Hepatocyte (in vitro differentiated cells): Measurements from ENCODE around the gene RNASE1. TPM values are rescaled to one million over a fixed set of nuclear protein-coding genes. Genes with fewer than 3 reads are reported as not detected.
"Not testable (repeated sequence)": the region's sequence is repeated elsewhere in the genome, so short reads cannot be mapped to it uniquely, and the experiment has no call there.

Experiments used
- DNase-seq: peaks from one replicate; pipeline ENCODE4 v3.0.0-alpha.2; 2016; ENCODE audit warnings: low spot score
- H2AFZ ChIP-seq: fragments of 200-600 bp; sonication (generic); 2 replicates; pipeline ENCODE4 v1.6.0; 2016; ENCODE audit warnings: antibody characterized with exemption, mild to moderate bottlenecking
- H3K27ac ChIP-seq: fragments of 200-600 bp; sonication (generic); 2 replicates; pipeline ENCODE4 v1.5.1; 2016; ENCODE audit warnings: mild to moderate bottlenecking
- H3K27me3 ChIP-seq: fragments of 200-600 bp; sonication (generic); 2 replicates; pipeline ENCODE4 v1.6.1; 2016
- H3K36me3 ChIP-seq: fragments of 200-600 bp; sonication (generic); replicated peaks from 2 replicates; pipeline ENCODE4 v1.5.1; 2016; ENCODE audit warnings: low read depth; ENCODE audit not compliant: insufficient read depth
- H3K4me1 ChIP-seq: fragments of 200-600 bp; sonication (generic); 2 replicates; pipeline ENCODE4 v1.5.1; 2016; ENCODE audit warnings: mild to moderate bottlenecking, moderate library complexity; ENCODE audit not compliant: insufficient read depth
- H3K4me2 ChIP-seq: fragments of 200-600 bp; sonication (generic); 2 replicates; pipeline ENCODE4 v1.6.0; 2016
- H3K4me3 ChIP-seq: fragments of 200-600 bp; sonication (generic); 2 replicates; pipeline ENCODE4 v1.5.1; 2016; ENCODE audit warnings: mild to moderate bottlenecking
- H3K79me2 ChIP-seq: fragments of 200-600 bp; sonication (generic); 2 replicates; pipeline ENCODE4 v1.6.0; 2017; ENCODE audit warnings: mild to moderate bottlenecking
- H3K9me2 ChIP-seq: fragments of 200-600 bp; sonication (generic); replicated peaks from 2 replicates; pipeline ENCODE4 v1.6.0; 2017; ENCODE audit warnings: mild to moderate bottlenecking; ENCODE audit not compliant: insufficient read depth
- H3K9me3 ChIP-seq: fragments of 200-600 bp; sonication (generic); 2 replicates; pipeline ENCODE4 v1.5.1; 2016; ENCODE audit warnings: low read depth, mild to moderate bottlenecking
- H4K20me1 ChIP-seq: fragments of 200-600 bp; sonication (generic); 2 replicates; pipeline ENCODE4 v1.6.0; 2016; ENCODE audit warnings: mild to moderate bottlenecking; ENCODE audit not compliant: insufficient read depth, poor library complexity, severe bottlenecking
- CTCF ChIP-seq: fragments of 200-600 bp; sonication (generic); IDR thresholded peaks from 2 replicates; pipeline ENCODE4 v1.5.1; 2016; ENCODE audit warnings: antibody characterized with exemption, mild to moderate bottlenecking; ENCODE audit not compliant: poor library complexity
- EZH2 ChIP-seq: fragments of 200-600 bp; sonication (generic); IDR thresholded peaks from 2 replicates; pipeline ENCODE4 v1.6.1; 2016; ENCODE audit warnings: antibody characterized with exemption, mild to moderate bottlenecking, borderline replicate concordance
- EZH2phosphoT487 ChIP-seq: fragments of 200-600 bp; sonication (generic); IDR thresholded peaks from one replicate; pipeline ENCODE4 v1.6.1; 2018; ENCODE audit warnings: antibody characterized with exemption, mild to moderate bottlenecking, low read depth, moderate library complexity; ENCODE audit not compliant: unreplicated experiment, severe bottlenecking
- WGBS: methylation state at CpG from one replicate; pipeline ENCODE4 v1.1.6; 2016; ENCODE audit warnings: low lambda C conversion rate; ENCODE audit errors: missing lambda C conversion rate; 5-methylcytosine and 5-hydroxymethylcytosine counted together
- polyA plus RNA-seq: library from polyadenylated mRNA; unstranded; fragments of >200 nt; fragmentation: Nextera tagmentation; extraction: Ambion mirVana; gene quantifications from 2 replicates; pipeline ENCODE4 v1.2.1, GENCODE V29; 2016
- total RNA-seq: library from RNA; depleted of rRNA; stranded (reverse); fragments of >200 nt; gene quantifications from 2 replicates; pipeline ENCODE4 v1.2.3, GENCODE V29; 2014

Gene RNASE1
- total and polyA plus RNA-seq, 2 experiments from 2014 or later, result 61.0 to 135 TPM

GRCh38 chr14:20828024-20828694, 25.5 kb upstream of the RNASE1 start:
- DNase-seq, result peak; percentile 95

DNA sequence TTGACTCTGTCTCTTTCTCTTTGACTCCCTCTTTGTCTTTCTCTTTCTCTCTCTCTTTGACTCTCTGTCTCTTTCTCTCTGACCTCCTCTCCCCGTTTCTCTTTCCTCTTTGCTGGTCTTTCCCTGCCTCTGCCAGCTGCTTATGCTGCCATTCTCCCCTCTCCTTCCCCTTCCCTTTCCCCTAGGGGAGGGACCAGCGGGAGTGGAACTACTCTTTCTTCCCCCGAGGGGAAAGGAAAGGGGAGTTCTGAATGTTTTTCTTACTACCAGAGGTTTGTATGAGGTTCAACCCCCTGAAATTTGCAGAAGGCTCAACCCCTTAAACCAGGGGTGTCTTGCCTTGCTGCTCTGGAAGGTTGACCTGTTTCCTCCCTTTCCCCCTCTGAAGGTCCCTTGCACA, 24.7 kb upstream of the RNASE1 start:
- H2AFZ ChIP-seq, result peak overlapping the region; percentile 65
- peak overlapping the region; percentile 74 for H3K4me2 ChIP-seq
- no peak for DNase-seq
- TF ChIP-seq CTCF, result no peak
- TF ChIP-seq EZH2, result no peak
- no peak for TF ChIP-seq EZH2phosphoT487
- H4K20me1 ChIP-seq, result no peaks in the 10 kb centered on the region
- peak overlapping the region; percentile 95 for H3K27ac ChIP-seq
- WGBS, result 6% methylated on average over 2 of the region's 3 CpGs
- H3K79me2 ChIP-seq, result peaks cover 30% of the 10 kb centered on the region
- H3K9me3 ChIP-seq, result no peaks in the 10 kb centered on the region
- H3K27me3 ChIP-seq, result no peaks in the 10 kb centered on the region
- no peaks in the 10 kb centered on the region for H3K36me3 ChIP-seq
- H3K9me2 ChIP-seq, result no peaks in the 10 kb centered on the region
- H3K4me1 ChIP-seq, result no peaks in the 10 kb centered on the region
- H3K4me3 ChIP-seq, result peak overlapping the region; percentile 58

More at GRCh38 chr14:20828024-20828694, 25.5 kb upstream of the RNASE1 start:
- Histone ChIP-seq H3K27ac (peak overlapping the region; percentile 95), H2AFZ (peak overlapping the region; percentile 65), H3K4me2 (peak overlapping the region; percentile 74), H3K79me2 (peaks cover 30% of the 10 kb centered on the region), H3K4me3 (peak overlapping the region; percentile 58)
- TF ChIP-seq CTCF, result peak; percentile 49
- not testable (repeated sequence) for H3K27me3 ChIP-seq, H3K9me3 ChIP-seq, H4K20me1 ChIP-seq, H3K36me3 ChIP-seq, H3K4me1 ChIP-seq, H3K9me2 ChIP-seq
- 5% methylated on average over 11 of the region's 11 CpGs for WGBS

- Histone ChIP-seq H3K4me3 (peak overlapping the region; percentile 58), H3K27ac (peak overlapping the region; percentile 95), H3K79me2 (peaks cover 30% of the 10 kb centered on the region), H3K4me2 (peak overlapping the region; percentile 74)
- DNase-seq, H3K4me1 ChIP-seq, H4K20me1 ChIP-seq, H3K27me3 ChIP-seq, H2AFZ ChIP-seq, H3K9me3 ChIP-seq, H3K36me3 ChIP-seq, H3K9me2 ChIP-seq: not testable (repeated sequence)
- 31% methylated on average over 1 of the region's 1 CpG for WGBS
Observed at GRCh38 chr14:20826666-20827065, 24.0 kb upstream of the RNASE1 start.

DNA sequence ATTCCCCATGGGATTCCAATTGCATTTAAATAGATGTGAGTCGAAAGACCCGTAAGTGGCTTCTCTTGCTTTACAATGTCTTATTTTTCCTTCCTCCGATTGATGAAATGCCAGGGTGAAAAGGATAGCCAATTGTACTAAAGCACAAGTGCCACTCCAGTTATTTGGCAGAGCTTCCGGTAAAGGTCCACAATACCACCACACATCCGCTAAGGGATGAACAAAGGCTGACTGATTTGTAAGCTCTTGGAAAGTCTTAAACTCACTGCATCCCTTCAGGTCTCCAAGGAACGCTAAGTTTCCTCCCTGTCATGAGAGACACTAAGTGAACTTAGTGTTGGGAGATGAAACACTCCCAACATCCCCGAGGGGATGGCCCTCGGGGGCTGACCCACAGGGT, 21.2 kb upstream of the RNASE1 start:
- no peaks in the 10 kb centered on the region for H3K36me3 ChIP-seq
- H3K79me2 ChIP-seq, result peaks cover 33% of the 10 kb centered on the region
- H2AFZ ChIP-seq, result no peak overlapping the region
- no peaks in the 10 kb centered on the region for H3K9me2 ChIP-seq
- no peaks in the 10 kb centered on the region for H4K20me1 ChIP-seq
- no peaks in the 10 kb centered on the region for H3K27me3 ChIP-seq
- no peak overlapping the region for H3K4me2 ChIP-seq
- H3K9me3 ChIP-seq, result no peaks in the 10 kb centered on the region
- TF ChIP-seq EZH2phosphoT487 (no peak), EZH2 (no peak), CTCF (no peak)
- H3K27ac ChIP-seq, result no peak overlapping the region
- no peak for DNase-seq
- no peak overlapping the region for H3K4me3 ChIP-seq
- peaks cover 4% of the 10 kb centered on the region for H3K4me1 ChIP-seq
- WGBS, result 97% methylated on average over 8 of the region's 8 CpGs

DNA sequence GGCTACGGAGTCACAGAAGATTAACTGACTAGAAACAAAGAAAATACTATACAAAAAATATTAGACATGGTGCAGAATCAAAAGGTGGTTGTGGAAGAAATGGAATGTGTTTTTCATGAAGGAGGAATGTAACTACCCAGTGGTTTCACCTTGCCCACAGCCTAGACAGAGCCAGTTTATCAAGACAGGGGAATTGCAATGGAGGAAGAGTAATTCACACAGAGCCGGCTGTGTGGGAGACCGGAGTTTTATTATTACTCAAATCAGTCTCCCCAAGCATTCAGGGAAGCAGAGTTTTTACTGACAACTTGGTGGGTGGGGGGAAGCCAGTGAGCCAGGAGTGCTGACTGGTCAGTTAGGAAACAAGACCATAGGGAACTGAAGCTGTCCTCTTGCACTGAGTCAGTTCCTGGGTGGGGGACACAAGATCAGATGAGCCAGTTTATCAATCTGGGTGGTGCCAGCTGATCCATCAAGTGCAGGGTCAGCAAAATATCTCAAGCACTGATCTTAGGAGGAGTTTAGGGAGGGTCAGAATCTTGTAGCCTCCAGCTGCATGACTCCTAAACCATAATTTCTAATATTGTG, 19.0 kb upstream of the RNASE1 start:
- Histone ChIP-seq H3K4me1 (peaks cover 12% of the 10 kb centered on the region), H3K79me2 (peaks cover 26% of the 10 kb centered on the region)
- H3K4me3 ChIP-seq, H3K9me2 ChIP-seq, H3K9me3 ChIP-seq, H2AFZ ChIP-seq, H3K27me3 ChIP-seq, H3K27ac ChIP-seq, DNase-seq, H3K4me2 ChIP-seq, H3K36me3 ChIP-seq, H4K20me1 ChIP-seq: not testable (repeated sequence)
- 84% methylated on average over 3 of the region's 3 CpGs for WGBS
